Stimulated activated naive B cell treated with anti-CD40 and anti-IgM and Interleukin-4, amounts not matched to agents 10 μg/mL and 1 μg/mL and 100 μg/mL, for 72 hours (primary cell): Measurements from ENCODE around the gene EPS8.

Source experiments
- ATAC-seq, 2 donors: fragments of 150-1000 bp; cut with Tn5 transposase; replicated peaks; 2 replicates each; pipeline ENCODE4 v1.10.0; 2021; ENCODE audit warnings: moderate library complexity in 1 of 2
- DNase-seq: peaks from one replicate; pipeline ENCODE4 v3.0.0; 2021
- H3K27ac Mint-ChIP-seq: one replicate; pipeline ENCODE4 v1.8.0; 2022; ENCODE audit warnings: mild to moderate bottlenecking, mixed read lengths
- H3K27me3 Mint-ChIP-seq, 2 donors: one replicate each; pipeline ENCODE4 v1.8.0; 2022; ENCODE audit warnings: mixed read lengths in 2 of 2
- H3K36me3 Mint-ChIP-seq, 2 donors: one replicate each; pipeline ENCODE4 v1.8.0; 2022; ENCODE audit warnings: mixed read lengths in 2 of 2, mild to moderate bottlenecking in 1 of 2
- H3K4me1 Mint-ChIP-seq, 2 donors: one replicate each; pipeline ENCODE4 v1.8.0; 2022; ENCODE audit warnings: mixed read lengths in 2 of 2, mild to moderate bottlenecking in 1 of 2
- H3K4me3 Mint-ChIP-seq, 2 donors: one replicate each; pipeline ENCODE4 v1.8.0; 2022; ENCODE audit warnings: mild to moderate bottlenecking in 2 of 2, mixed read lengths in 2 of 2, moderate library complexity in 1 of 2
- H3K9me3 Mint-ChIP-seq, 2 donors: one replicate each; pipeline ENCODE4 v1.8.0; 2022; ENCODE audit warnings: mixed read lengths in 2 of 2, mild to moderate bottlenecking in 1 of 2

The EPS8 gene

DNA sequence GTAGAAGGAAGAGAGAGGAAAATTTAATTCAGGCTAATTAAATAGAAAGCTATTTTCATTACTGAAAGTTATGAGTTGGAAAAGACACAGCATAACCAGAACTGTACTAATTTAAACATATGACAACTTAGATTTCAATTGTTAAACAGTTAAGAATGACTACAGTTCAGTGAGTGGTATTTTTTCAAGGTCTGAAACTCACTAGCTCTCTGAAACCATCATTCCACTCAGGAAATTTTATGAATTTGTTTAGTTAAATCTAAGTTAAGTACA is 62.4 kb downstream of the EPS8 start:
- ATAC-seq (no peak), DNase-seq (no peak)
- Mint-ChIP-seq H3K27ac (no peak overlapping the region), H3K27me3 (peaks cover 5 to 6% of the 10 kb centered on the region in 2 donors), H3K9me3 (no peaks in the 10 kb centered on the region), H3K36me3 (no peaks in the 10 kb centered on the region), H3K4me3 (no peak overlapping the region), H3K4me1 (no peaks in the 10 kb centered on the region)

DNA sequence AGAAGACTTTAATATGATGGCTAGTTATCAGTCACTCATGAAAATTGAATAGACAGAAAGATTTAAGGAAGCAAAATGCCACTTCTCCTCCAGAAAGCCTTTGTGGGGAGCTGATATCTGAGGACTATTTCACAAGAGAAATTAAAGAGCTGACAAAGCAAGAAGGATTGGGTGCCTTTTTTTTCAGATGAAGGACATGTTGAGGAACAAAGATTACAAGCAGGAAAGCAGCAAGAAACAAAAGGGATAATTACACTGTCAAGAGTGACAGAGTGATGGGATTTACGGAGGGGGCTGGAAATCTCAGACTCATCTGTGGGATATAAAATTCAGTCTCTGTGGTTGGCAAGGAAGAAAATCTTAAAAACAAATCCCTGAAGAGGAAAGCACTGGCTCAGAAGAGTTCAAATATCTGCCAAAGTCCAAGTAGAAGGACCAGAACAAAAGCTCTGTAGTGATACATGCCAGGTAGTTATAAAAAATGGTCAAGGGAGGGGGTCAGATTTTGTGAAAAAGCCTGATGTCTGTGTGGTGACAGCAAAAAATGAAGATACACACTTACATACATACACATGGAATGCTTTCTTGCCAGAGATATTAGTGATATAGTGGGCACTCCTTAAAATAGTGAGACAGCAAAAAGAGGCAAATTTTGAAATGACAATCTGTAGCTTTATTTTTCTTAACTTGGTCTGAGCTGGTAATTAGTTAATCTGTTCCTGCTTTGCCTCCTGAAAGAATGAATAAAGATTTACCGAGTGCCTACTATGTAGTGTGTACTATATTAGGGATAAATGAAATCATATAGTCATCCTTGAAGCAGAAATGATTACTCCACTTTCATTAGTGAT is 62.9 kb downstream of the EPS8 start:
- DNase-seq: no peak
- Mint-ChIP-seq H3K36me3 (no peaks in the 10 kb centered on the region), H3K4me1 (no peaks in the 10 kb centered on the region), H3K4me3 (no peak overlapping the region), H3K27me3 (peaks cover 5 to 6% of the 10 kb centered on the region in 2 donors), H3K27ac (no peak overlapping the region), H3K9me3 (no peaks in the 10 kb centered on the region)
- no peak for ATAC-seq

DNA sequence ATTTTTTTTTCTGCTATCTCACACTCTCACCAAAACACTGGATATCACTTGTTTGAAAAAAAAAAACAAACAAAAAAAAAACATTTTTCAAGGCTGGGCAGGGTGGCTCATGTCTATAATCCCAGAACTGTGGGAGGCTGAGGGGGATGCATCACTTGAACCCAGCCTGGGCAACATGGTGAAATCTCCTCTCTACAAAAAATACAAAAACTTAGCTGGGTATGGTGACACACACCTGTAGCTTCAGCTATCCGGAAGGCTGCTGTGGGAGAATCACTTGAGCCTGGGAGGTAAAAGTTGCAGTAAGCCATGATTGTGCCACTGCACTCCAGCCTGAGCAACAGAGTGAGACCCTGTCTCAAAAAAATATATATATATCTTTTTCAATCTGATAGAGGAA is 66.2 kb downstream of the EPS8 start:
- no peaks in the 10 kb centered on the region for H3K27me3 Mint-ChIP-seq
- H3K27ac Mint-ChIP-seq: no peak overlapping the region
- H3K4me3 Mint-ChIP-seq: no peak overlapping the region
- H3K36me3 Mint-ChIP-seq: no peaks in the 10 kb centered on the region
- no peaks in the 10 kb centered on the region for H3K9me3 Mint-ChIP-seq
- peaks cover 0 to 6% of the 10 kb centered on the region in 2 donors for H3K4me1 Mint-ChIP-seq
- DNase-seq (no peak), ATAC-seq (no peak)

DNA sequence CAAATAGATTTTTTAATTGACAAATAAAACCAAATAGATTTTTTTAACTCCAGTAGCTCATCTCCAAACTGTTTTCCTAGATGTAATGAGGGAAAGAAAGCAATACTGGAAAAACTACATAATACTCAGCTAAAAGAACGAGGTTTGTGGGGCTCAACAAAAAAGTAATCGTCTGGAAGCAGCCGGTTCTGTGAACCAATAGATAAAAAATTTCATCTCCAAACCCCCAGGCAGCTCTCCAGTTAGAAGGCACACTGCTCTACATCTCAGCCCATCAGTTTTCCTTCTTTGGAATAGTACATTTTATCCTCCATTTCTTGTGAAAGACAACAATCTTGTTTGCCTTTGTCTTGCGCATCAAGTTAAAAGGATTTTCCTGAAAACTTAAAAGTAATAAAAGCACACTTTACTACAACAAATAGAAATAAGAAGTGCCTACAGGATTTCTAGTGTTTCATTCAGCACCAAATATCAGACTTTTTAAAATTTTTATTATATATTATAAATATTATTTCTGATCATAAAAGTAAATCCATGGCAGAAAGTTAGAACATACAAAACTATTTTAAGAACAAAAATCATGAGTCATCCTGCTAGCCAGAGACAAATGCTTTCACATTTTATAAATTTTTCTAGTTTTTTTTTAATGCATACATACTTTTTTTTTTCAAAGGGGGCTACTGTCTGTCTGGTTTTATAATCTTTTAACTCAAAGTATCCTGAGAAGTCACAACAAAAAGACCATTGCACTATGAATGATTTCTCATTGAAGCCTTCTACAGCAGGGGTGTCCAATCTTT is 67.7 kb downstream of the EPS8 start:
- Mint-ChIP-seq H3K9me3 (no peaks in the 10 kb centered on the region), H3K36me3 (no peaks in the 10 kb centered on the region), H3K4me3 (no peak overlapping the region), H3K4me1 (peaks cover 0 to 6% of the 10 kb centered on the region in 2 donors), H3K27me3 (peaks cover 0 to 7% of the 10 kb centered on the region in 2 donors), H3K27ac (no peak overlapping the region)
- no peak for ATAC-seq
- DNase-seq: no peak

DNA sequence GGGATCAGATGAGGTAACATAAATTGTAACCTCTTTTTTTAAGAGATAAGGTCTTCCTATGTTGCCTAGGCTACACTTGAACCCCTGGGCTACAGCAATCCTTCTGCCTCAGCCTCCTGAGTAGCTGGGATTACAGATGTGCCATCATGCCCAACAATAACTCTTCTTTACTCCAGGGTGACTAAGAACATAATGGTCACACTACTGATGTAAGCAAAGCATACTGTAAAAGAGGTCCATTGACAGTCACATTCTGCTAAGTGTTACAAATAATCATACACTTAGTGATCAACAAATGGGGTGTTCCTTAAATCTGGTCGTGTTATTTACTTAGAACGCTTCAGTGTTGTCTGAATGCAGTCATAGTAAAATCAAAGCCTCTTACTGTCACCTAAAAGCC is 68.9 kb downstream of the EPS8 start:
- ATAC-seq (no peak), DNase-seq (no peak)
- Mint-ChIP-seq H3K36me3 (no peaks in the 10 kb centered on the region), H3K27me3 (peaks cover 0 to 7% of the 10 kb centered on the region in 2 donors), H3K4me3 (no peak overlapping the region), H3K4me1 (peaks cover 0 to 6% of the 10 kb centered on the region in 2 donors), H3K9me3 (no peaks in the 10 kb centered on the region), H3K27ac (no peak overlapping the region)

DNA sequence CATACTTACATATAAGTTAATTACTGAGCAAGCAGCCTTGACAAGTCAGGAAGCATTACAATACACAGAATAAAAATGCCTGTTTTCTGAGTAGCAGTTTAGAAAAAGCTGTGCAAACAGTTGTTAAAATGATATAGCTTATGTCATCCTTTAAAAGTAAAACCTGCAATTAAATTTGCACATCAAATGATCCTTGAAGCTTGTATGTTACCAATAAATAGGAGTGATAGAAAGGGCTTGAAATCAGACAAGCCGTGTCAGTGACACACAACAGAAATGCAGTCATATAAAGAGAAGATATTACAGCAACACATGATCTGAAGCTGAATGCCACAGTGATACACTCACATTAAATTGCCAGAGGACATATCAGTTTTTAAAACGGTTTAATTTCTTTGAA is 70.0 kb downstream of the EPS8 start:
- ATAC-seq: no peak

DNA sequence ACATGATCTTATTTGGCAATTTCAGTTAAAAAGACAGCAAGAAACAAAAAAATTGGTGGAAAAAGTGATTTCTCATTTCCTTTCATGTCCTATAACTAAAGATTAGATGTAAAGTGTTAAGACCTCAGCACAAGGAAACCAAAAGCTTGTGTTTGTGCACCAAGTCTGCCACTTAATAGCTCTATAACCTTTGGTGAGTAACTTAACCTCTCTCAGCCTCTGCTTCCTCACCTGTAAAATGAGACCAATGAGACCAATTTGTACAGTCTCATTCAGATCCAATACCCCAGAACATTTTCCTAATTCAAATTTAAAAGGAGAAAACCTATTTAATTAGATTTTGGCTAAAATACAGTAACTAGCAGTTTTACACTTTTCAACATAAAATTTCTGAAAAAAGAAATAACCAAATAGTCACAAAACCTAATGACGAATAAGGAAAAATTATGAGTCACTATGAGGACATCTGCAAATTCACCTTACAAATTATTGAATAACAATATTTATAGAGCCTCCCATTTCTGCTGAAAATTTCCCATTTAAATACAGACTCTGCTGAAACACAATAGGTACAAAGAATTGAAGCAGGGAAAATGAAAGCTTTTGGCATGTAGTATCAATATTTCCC is 71.1 kb downstream of the EPS8 start:
- Mint-ChIP-seq H3K36me3 (no peaks in the 10 kb centered on the region), H3K27me3 (peaks cover 7 to 12% of the 10 kb centered on the region in 2 donors), H3K4me3 (no peak overlapping the region), H3K9me3 (no peaks in the 10 kb centered on the region), H3K4me1 (peaks cover 0 to 6% of the 10 kb centered on the region in 2 donors), H3K27ac (no peak overlapping the region)
- no peak for ATAC-seq
- no peak for DNase-seq

More for the DNA sequence above, 70.0 kb downstream of the EPS8 start:
- DNase-seq: no peak
- peaks cover 0 to 6% of the 10 kb centered on the region in 2 donors for H3K4me1 Mint-ChIP-seq
- no peaks in the 10 kb centered on the region for H3K36me3 Mint-ChIP-seq
- no peaks in the 10 kb centered on the region for H3K9me3 Mint-ChIP-seq
- no peak overlapping the region for H3K4me3 Mint-ChIP-seq
- H3K27me3 Mint-ChIP-seq: peaks cover 7 to 12% of the 10 kb centered on the region in 2 donors
- H3K27ac Mint-ChIP-seq: no peak overlapping the region

DNA sequence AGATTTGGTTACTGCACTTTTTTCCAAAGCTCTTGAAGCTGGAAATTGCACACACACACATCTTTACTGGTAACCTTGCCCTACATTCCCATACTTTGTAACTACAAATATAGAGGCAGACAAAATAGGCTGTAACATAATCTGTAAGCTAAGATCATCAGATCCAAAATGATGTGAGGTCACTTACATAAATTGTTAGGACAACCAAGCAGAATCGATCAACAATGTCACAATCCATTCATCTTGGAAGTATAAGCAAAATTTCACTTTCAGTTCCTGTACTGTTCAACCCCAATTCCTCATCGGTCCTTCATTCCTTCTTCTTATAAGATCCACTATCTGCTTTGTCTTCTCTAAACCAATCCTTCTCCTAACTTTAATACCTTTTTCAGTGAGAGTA is 72.6 kb downstream of the EPS8 start:
- no peak overlapping the region for H3K27ac Mint-ChIP-seq
- H3K27me3 Mint-ChIP-seq: peaks cover 7 to 12% of the 10 kb centered on the region in 2 donors
- no peaks in the 10 kb centered on the region for H3K36me3 Mint-ChIP-seq
- DNase-seq: no peak
- peaks cover 0 to 6% of the 10 kb centered on the region in 2 donors for H3K4me1 Mint-ChIP-seq
- H3K4me3 Mint-ChIP-seq: no peak overlapping the region
- no peaks in the 10 kb centered on the region for H3K9me3 Mint-ChIP-seq
- no peak for ATAC-seq

DNA sequence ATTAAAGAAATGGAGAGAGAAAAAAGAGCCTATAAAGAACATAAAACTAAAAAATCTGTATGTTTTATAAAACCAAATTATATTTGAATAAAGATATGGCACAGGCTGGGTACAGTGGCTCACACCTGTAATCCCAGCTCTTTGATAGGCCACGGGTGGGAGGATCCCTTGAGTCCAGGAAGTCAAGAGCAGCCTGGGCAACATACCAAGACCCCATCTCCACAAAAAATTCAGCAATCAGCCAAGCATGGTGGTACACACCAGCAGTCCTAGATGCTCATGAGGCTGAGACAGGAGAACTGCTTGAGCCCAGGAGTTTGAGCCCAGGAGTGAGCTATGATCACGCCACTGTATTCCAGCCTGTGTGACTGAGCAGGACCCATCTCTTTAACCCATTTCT is 74.9 kb downstream of the EPS8 start:
- H3K27me3 Mint-ChIP-seq: peaks cover 7 to 16% of the 10 kb centered on the region in 2 donors
- H3K36me3 Mint-ChIP-seq: no peaks in the 10 kb centered on the region
- DNase-seq: no peak
- ATAC-seq: no peak
- peaks cover 0 to 6% of the 10 kb centered on the region in 2 donors for H3K4me1 Mint-ChIP-seq
- H3K9me3 Mint-ChIP-seq: no peaks in the 10 kb centered on the region
- no peak overlapping the region for H3K4me3 Mint-ChIP-seq
- no peak overlapping the region for H3K27ac Mint-ChIP-seq

DNA sequence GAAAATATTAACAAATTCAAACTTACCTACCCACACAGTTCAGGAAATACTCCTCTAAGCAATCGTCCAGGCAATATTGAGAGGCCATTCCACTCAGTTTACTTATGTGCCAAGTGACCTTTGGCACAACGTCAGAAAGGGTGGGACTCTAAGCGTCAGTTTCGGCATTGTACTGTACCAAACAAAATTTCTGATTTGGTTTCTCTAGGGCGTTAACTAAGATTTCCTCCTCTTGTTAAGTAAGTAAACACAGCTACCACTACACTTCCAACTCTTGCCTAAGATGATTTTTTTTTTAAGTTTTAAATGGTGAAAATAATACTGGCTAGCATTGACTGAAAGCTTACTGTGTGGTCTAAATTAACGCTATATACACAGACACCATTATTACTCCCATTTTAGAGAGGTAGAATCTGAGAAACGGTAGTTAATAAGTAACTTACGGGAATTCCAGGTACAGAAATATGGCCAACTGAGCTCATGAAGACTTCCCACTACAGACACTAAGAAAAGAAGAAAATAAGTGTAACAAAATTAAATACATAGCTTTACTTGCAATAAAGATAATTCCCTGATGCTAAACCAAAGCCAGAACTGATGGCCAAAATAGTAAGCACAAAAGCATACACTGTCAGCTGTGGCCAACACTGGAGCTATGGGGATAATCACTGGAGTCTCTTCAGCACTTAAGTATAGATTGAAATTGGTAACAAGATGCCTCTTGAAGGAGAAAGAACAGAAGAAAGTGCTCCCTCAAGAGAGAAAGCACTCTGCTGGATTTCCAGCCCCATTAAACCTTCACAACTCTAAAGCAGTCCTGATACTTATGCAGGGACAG is 76.1 kb downstream of the EPS8 start:
- Mint-ChIP-seq H3K9me3 (no peaks in the 10 kb centered on the region), H3K27ac (no peak overlapping the region), H3K4me3 (no peak overlapping the region), H3K4me1 (no peaks in the 10 kb centered on the region), H3K36me3 (no peaks in the 10 kb centered on the region), H3K27me3 (peaks cover 7 to 17% of the 10 kb centered on the region in 2 donors)
- no peak for DNase-seq
- no peak for ATAC-seq

DNA sequence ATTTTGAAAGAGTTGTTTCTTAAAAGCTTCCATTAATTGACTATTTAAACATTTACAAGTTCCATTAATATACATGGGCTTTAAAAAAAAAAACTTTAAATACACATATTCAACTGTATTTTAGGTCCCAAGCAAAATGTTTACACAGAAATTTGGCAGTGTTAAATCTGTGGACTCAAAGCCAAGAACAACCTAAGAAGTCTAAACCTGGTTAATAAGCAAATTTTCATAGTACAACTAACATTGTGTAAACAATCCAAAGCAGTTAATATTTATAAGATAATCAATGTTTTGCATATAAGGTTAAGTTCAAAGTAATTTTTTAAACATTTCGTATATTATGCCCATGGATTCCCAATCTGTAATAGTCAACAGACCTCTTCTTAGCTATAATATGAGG is 77.0 kb downstream of the EPS8 start:
- H3K4me3 Mint-ChIP-seq: no peak overlapping the region
- H3K9me3 Mint-ChIP-seq: no peaks in the 10 kb centered on the region
- H3K36me3 Mint-ChIP-seq: no peaks in the 10 kb centered on the region
- DNase-seq: no peak
- peaks cover 7 to 16% of the 10 kb centered on the region in 2 donors for H3K27me3 Mint-ChIP-seq
- H3K27ac Mint-ChIP-seq: no peak overlapping the region
- H3K4me1 Mint-ChIP-seq: no peaks in the 10 kb centered on the region
- ATAC-seq: no peak

DNA sequence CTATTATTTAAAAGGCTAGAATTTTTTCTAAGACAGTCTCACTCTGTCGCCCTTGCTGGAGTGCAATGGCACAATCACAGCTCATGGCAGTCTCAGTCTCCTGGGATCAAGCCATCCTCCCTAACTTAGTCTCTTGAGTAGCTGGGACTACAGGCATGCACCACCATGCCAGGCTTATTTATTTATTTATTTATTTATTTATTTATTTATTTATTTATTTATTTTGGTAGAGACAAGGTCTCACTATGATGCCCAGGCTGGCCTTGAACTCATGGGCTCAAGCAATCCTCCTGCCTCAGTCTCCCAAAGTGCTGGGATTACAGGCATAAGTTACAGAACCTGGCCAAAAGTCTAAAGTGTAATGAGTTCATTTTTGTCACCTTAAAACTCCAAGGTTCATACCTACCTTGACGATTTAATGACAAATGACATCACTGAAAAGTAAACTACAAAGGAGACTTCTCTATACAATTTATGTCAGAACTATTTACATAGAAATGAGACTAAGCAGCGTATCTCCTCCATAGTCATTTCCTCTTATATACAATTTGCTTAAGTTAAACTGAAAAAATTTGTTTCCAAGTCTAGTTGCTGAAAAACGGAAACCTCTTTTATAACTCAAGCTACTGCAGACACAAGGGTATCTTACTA is 78.2 kb downstream of the EPS8 start:
- ATAC-seq (no peak), DNase-seq (no peak)
- peaks cover 7 to 9% of the 10 kb centered on the region in 2 donors for H3K27me3 Mint-ChIP-seq
- H3K4me1 Mint-ChIP-seq: no peaks in the 10 kb centered on the region
- H3K27ac Mint-ChIP-seq: no peak overlapping the region
- no peaks in the 10 kb centered on the region for H3K36me3 Mint-ChIP-seq
- H3K9me3 Mint-ChIP-seq: no peaks in the 10 kb centered on the region
- H3K4me3 Mint-ChIP-seq: no peak overlapping the region

DNA sequence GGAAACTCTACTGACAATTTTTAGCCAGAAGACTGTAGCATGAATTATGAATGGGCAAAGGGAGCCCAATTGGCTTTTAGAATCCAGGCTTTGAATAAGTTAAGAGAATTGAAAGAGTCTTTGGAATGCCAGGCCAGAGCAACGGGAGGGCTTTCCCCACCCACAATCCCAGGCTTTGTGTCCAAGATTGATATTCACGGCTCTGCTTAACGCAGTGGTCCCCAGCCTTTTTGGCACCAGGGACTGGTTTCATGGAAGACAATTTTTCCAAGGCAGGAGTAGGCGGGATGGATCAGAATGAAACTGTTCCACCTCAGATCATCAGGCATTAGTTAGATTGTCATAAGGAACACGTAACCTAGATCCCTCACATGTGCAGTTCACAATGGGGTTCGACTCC is 79.6 kb downstream of the EPS8 start:
- H3K36me3 Mint-ChIP-seq: no peaks in the 10 kb centered on the region
- peaks cover under 1 to 4% of the 10 kb centered on the region in 2 donors for H3K27me3 Mint-ChIP-seq
- no peak overlapping the region for H3K4me3 Mint-ChIP-seq
- no peak for DNase-seq
- ATAC-seq: no peak
- H3K27ac Mint-ChIP-seq: no peak overlapping the region
- no peaks in the 10 kb centered on the region for H3K9me3 Mint-ChIP-seq
- H3K4me1 Mint-ChIP-seq: no peaks in the 10 kb centered on the region
